Thymus (tissue), 11 donors: Measurements from ENCODE around the gene SMIM1. TPM values are rescaled to one million over a fixed set of nuclear protein-coding genes. Genes with fewer than 3 reads are reported as not detected.
"Not testable (repeated sequence)": the region's sequence is repeated elsewhere in the genome, so short reads cannot be mapped to it uniquely, and the experiment has no call there.

Experiments used
- DNase-seq, 9 donors: peaks; one replicate each; pipeline ENCODE4 v3.0.0-alpha.2; 2013; ENCODE audit warnings: low spot score in 9 of 9, low read depth in 6 of 9, missing footprints in 1 of 9
- H3K27ac ChIP-seq, 2 donors: one replicate each; pipeline ENCODE4 v1.5.1; 2013; ENCODE audit warnings: control low read depth in 1 of 2, low read depth in 1 of 2, low read length in 1 of 2, mild to moderate bottlenecking in 1 of 2, moderate library complexity in 1 of 2
- H3K27me3 ChIP-seq, 2 donors: one replicate each; pipeline ENCODE4 v1.5.1; 2013; ENCODE audit warnings: low read length in 1 of 2; ENCODE audit not compliant: control insufficient read depth in 2 of 2, insufficient read depth in 1 of 2
- H3K36me3 ChIP-seq, 2 donors: one replicate each; pipeline ENCODE4 v1.5.1; 2013; ENCODE audit warnings: low read length in 1 of 2, mild to moderate bottlenecking in 1 of 2, moderate library complexity in 1 of 2; ENCODE audit not compliant: control insufficient read depth in 2 of 2, insufficient read depth in 2 of 2
- H3K4me1 ChIP-seq, 2 donors: one replicate each; pipeline ENCODE4 v1.5.1; 2013; ENCODE audit warnings: low read length in 2 of 2; ENCODE audit not compliant: control insufficient read depth in 2 of 2, insufficient read depth in 2 of 2
- H3K4me3 ChIP-seq, 2 donors: one replicate each; pipeline ENCODE4 v1.5.1; 2013; ENCODE audit warnings: low read length in 2 of 2, control low read depth in 1 of 2, mild to moderate bottlenecking in 1 of 2
- H3K9me3 ChIP-seq, 2 donors: one replicate each; pipeline ENCODE4 v1.5.1; 2013; ENCODE audit warnings: low read length in 1 of 2, mild to moderate bottlenecking in 1 of 2; ENCODE audit not compliant: control insufficient read depth in 2 of 2, insufficient read depth in 1 of 2
- WGBS: extraction: QIAGEN DNeasy Blood & Tissue Kit; methylation state at CpG from one replicate; pipeline ENCODE4 v1.1.7; 2013; 5-methylcytosine and 5-hydroxymethylcytosine counted together
- polyA plus RNA-seq: library from polyadenylated mRNA; stranded (reverse); fragments of 200-250 nt; gene quantifications from one replicate; pipeline ENCODE4 v1.2.3, GENCODE V29; 2013
- total RNA-seq: library from RNA; stranded (reverse); fragments of 120-200 nt; gene quantifications from one replicate; pipeline ENCODE4 v1.2.4, GENCODE V29; 2013
- donor health status: healthy.

The SMIM1 gene
- total and polyA plus RNA-seq, 2 donors, result 6.9 to 7.0 TPM

DNA sequence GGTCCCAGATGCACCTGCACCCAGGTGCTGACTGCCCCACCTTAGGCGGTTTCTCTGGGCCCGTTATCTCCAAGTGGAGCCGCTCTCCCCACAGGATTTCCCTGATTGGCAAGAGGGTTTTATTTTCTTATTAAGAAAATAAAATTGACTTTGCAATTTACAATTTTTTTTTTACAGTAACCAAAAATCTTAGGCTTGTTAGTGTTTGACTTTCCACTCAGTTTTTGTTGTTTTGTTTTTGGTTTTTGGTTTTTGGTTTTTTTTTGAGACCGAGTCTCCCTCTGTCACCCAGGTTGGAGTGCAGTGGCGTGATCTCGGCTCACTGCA is 25.1 kb upstream of the SMIM1 start:
- 45% methylated on average over 6 of the region's 6 CpGs for WGBS
- peaks cover 0 to 2% of the 10 kb centered on the region in 2 donors for H3K27me3 ChIP-seq
- no peak for DNase-seq
- H3K4me3 ChIP-seq, result peak overlapping the region; percentile 54 to 81
- H3K4me1 ChIP-seq, result peaks cover 6 to 13% of the 10 kb centered on the region in 2 donors
- H3K9me3 ChIP-seq, result peaks cover 0 to 1% of the 10 kb centered on the region in 2 donors
- H3K27ac ChIP-seq, result no peak overlapping the region
- H3K36me3 ChIP-seq, result peaks cover under 1 to 4% of the 10 kb centered on the region in 2 donors

DNA sequence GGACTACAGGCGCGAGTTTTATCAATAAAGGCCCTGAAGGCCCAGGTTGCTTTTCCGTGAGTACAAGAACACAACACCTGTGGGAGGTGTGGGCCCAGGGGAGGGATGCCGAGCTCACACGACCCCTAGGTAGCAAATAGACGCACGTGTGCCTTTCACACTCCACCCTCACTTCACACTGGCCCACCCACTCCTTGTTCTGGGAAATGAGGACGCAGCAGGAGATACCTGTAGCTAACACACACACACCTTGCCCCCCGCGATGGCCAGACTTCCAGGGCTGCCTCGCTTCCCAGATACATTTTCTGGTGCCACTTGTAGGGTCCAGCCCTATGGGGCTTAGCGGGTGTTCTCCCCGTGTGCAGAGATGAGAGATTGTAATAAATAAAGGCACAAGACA is 24.6 kb upstream of the SMIM1 start:
- Histone ChIP-seq H3K9me3 (peaks cover 0 to 1% of the 10 kb centered on the region in 2 donors), H3K27me3 (peaks cover 0 to 2% of the 10 kb centered on the region in 2 donors), H3K36me3 (no peaks in the 10 kb centered on the region), H3K4me3 (no peak overlapping the region), H3K27ac (no peak overlapping the region), H3K4me1 (peaks cover 6 to 13% of the 10 kb centered on the region in 2 donors)
- DNase-seq, result no peak
- 93% methylated on average over 13 of the region's 13 CpGs for WGBS

DNA sequence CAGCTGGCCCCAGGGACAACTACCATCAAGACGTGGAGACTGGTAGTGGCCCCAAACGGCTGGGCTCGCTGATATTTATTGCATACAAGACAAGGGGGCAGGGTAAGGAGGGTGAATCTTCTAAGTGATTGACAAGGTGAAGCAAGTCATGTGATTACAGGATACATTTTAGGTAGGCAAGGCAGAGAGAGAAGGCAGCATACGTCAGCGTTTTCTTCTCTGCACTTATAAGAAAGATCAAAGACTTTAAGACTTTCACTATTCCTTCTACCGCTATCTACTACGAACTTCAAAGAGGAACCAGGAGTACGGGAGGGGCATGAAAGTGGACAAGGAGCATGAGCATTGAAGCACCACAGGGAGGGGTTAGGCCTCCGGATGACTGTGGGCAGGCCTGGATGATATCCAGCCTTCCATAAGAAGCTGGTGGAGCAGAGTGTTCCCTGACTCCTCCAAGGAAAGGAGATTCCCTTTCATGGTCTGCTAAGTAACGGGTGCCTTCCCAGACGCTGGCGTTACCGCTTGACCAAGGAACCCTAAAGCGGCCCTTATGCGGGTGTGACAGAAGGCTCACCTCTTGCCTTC is 24.1 kb upstream of the SMIM1 start:
- H3K4me1 ChIP-seq, result peaks cover 6 to 13% of the 10 kb centered on the region in 2 donors
- not testable (repeated sequence) for H3K27ac ChIP-seq, H3K4me3 ChIP-seq, DNase-seq, H3K36me3 ChIP-seq, H3K27me3 ChIP-seq, H3K9me3 ChIP-seq
- WGBS, result 93% methylated on average over 15 of the region's 15 CpGs

DNA sequence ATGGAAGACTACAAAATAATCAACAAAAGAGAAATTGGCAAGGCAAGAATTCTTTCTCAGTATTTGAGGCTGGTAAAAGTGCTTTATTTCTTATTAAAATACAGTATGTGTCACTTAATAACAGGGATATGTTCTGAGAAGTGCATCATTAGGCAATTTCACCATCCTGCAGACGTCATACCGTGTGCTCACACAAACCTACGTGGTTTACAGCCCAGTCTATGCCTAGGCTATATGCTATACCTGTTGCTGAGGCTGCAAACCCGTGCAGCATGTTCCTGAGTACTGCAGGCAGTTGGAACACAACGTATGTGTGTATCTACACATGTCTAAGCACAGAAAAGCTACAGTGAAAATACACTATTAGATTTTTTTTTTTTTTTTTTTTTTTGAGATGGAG is 23.0 kb upstream of the SMIM1 start:
- Histone ChIP-seq H3K36me3 (no peaks in the 10 kb centered on the region), H3K27ac (no peak overlapping the region), H3K9me3 (peaks cover 0 to 1% of the 10 kb centered on the region in 2 donors), H3K4me1 (peaks cover 6 to 13% of the 10 kb centered on the region in 2 donors), H3K27me3 (peaks cover 0 to 2% of the 10 kb centered on the region in 2 donors), H3K4me3 (no peak overlapping the region)
- 86% methylated on average over 5 of the region's 5 CpGs for WGBS
- no peak for DNase-seq

DNA sequence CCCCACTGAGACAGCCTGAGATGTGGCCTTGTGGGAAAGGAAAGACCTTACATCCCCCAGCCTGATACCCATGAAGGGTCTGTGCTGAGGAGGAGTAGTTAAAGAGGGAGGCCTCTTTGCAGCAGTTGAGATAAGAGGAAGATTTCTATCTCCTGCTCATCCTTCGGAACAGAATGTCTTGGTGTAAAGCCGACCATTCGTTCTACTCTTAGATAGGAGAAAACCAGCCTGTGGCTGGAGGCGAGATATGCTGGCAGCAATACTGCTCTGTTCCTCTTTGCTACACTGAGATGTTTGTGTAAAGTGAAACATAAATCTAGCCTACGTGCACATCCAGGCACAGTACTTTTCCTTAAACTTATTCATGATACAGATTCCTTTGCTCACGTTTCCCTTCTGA is 21.8 kb upstream of the SMIM1 start:
- Histone ChIP-seq H3K27ac (no peak overlapping the region), H3K4me3 (no peak overlapping the region), H3K4me1 (peaks cover 6 to 13% of the 10 kb centered on the region in 2 donors), H3K36me3 (no peaks in the 10 kb centered on the region), H3K9me3 (peaks cover 0 to 1% of the 10 kb centered on the region in 2 donors), H3K27me3 (peaks cover 0 to 2% of the 10 kb centered on the region in 2 donors)
- DNase-seq, result no peak
- 84% methylated on average over 6 of the region's 6 CpGs for WGBS

DNA sequence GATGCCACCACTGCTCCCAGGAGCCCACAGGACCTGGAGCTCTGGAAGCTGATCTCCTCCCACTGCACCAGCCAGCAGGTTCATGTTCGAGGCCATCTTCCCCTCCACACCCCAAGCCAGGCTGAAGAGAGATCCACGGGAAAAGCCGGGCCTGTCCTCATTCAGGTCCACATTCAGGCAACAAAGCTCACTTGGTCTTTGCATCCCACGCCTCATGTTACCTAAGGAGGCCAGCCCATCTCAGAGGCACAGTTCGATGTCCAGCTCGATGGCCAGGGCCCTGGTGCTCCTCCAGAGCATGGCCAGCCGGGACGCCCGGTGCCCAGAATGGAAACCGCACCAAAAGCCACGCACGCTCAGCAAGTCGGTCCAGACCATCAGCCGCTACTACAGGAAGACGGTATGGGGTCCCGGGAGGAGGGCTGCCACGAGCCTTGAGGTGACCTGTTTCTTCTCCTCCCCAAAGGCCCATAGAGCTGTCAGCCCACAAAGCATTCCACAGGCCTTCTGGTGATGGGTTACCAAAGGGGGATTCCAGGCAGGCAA is 20.1 kb upstream of the SMIM1 start, which contains the start of gene CCDC27:
Gene CCDC27 (plus strand): TSS at position 51 of the 546 bp plus-strand sequence. CDS start 32 bp downstream, at position 83.
- no peaks in the 10 kb centered on the region for H3K36me3 ChIP-seq
- peaks cover 3 to 5% of the 10 kb centered on the region in 2 donors for H3K4me1 ChIP-seq
- DNase-seq, result no peak
- no peaks in the 10 kb centered on the region for H3K27me3 ChIP-seq
- H3K9me3 ChIP-seq, result no peaks in the 10 kb centered on the region
- 94% methylated on average over 17 of the region's 17 CpGs for WGBS
- H3K27ac ChIP-seq, result no peak within 1 kb of the TSS
- no peak within 1 kb of the TSS for H3K4me3 ChIP-seq

DNA sequence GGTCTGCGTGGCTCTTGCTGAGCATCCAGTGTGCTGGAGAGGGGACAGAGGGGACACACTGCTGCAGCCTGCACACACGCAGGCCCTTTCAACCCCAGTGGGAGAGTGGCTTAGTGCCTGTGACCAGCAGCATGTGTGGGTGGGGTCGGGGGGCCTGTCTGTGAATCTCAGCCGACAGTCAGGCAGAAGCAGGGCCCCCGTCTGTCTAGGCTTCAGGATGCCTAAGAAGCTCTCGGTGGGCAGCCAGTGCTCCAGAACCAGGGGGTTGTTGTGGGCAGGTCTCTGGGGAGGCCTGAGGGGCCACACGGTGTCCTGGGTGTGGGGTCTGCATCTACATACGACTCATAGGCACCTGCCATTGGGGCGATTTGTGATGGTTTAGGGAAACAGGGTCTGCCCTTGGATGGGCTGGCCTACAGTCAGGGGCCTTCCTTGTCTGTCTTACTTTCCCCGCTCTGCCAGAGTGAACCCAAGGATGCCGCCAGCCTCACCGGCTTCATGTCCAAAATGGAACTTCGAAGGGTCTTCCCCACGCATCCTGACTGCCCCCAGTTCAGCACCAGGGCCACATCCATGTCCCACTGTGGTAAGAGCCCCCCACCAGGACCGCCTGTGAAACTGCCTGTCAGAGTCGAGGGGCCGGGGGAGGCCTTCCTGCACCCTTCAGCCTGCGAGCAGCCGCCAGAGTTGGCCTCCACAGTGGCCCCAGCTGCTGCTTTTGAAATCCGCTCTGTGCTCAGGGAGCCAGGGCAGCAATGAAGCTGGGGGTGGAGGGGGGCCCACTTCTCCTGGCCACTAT is 18.7 kb upstream of the SMIM1 start:
- Histone ChIP-seq H3K36me3 (no peaks in the 10 kb centered on the region), H3K9me3 (no peaks in the 10 kb centered on the region), H3K4me3 (no peak overlapping the region), H3K27ac (no peak overlapping the region), H3K4me1 (no peaks in the 10 kb centered on the region), H3K27me3 (no peaks in the 10 kb centered on the region)
- 95% methylated on average over 20 of the region's 20 CpGs for WGBS
- no peak for DNase-seq

DNA sequence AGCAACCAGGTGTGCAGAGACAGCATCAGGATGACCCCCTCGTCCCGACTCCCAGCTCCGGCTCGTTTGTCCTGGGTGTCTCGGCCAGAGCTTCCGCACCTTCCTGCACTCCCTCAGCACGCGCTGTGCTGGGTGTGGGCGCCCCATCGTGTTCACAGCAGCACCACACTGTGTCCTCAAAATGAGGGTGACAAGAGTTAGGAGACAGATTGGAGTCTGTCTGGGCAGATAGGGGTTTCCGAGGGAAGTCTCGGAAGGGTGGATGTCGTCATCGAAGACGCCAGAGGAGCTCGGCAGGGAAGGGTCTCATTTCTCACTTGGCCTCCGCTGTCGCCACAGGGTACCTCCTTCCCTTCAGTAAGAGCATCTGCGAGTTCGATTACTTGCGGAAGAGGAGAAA is 16.2 kb upstream of the SMIM1 start:
- H3K27me3 ChIP-seq, result peaks cover 0 to 2% of the 10 kb centered on the region in 2 donors
- no peaks in the 10 kb centered on the region for H3K4me1 ChIP-seq
- H3K9me3 ChIP-seq, result no peaks in the 10 kb centered on the region
- no peak overlapping the region for H3K27ac ChIP-seq
- WGBS, result 88% methylated on average over 21 of the region's 21 CpGs
- no peak overlapping the region for H3K4me3 ChIP-seq
- H3K36me3 ChIP-seq, result no peaks in the 10 kb centered on the region
- DNase-seq, result no peak

DNA sequence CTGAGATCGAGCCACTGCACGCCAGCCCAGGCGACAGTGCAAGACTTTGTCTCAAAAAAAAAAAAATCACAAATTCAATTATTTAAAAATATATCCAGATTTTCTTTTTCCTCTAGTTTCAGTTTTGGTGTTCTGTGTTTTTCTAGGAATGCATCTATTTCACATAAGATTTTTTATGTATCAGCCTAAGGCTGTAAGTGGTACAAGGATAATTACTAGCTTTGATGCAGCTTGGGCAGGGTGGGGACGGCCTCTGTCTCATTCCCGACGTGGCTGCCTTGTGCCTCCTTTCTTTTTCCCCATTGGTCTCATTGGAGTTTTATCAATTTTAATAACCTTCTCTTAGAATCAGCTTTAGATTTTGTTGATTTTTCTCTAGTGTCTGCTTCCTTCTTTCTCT is 13.4 kb upstream of the SMIM1 start:
- Histone ChIP-seq H3K27me3 (peaks cover 0 to 2% of the 10 kb centered on the region in 2 donors), H3K27ac (no peak overlapping the region), H3K9me3 (no peaks in the 10 kb centered on the region), H3K36me3 (no peaks in the 10 kb centered on the region), H3K4me3 (no peak overlapping the region), H3K4me1 (no peaks in the 10 kb centered on the region)
- no peak for DNase-seq
- WGBS, result 91% methylated on average over 6 of the region's 6 CpGs
